PC-3 (cell line): ENCODE data around the gene EOGT.

Experiments used
- CTCF ChIP-seq: fragments of 300-600 bp; sonication (generic); conservative IDR thresholded peaks from 2 replicates; pipeline ENCODE4 v1.5.1; 2017; ENCODE audit warnings: antibody characterized with exemption, low read depth, mild to moderate bottlenecking, low read length
- EZH2 ChIP-seq: fragments of 300-600 bp; sonication (generic); IDR thresholded peaks from one replicate; pipeline ENCODE4 v1.6.1; 2017; ENCODE audit warnings: antibody characterized with exemption, mild to moderate bottlenecking, low read length; ENCODE audit not compliant: unreplicated experiment

- TF ChIP-seq EZH2: no peak
- no peak for TF ChIP-seq CTCF
These were observed 35.5 kb upstream of the EOGT start for GRCh38 chr3:69048990-69049389.
